NT2/D1 (cell line): Measurements from ENCODE around the gene ATF4.

Experiments
- DNase-seq: peaks from one replicate; pipeline ENCODE4 v3.0.0-alpha.2; 2011; ENCODE audit warnings: low read depth, low spot score
- H3K27me3 ChIP-seq: 2 replicates; pipeline ENCODE4 v1.6.0; 2011; ENCODE audit warnings: mild to moderate bottlenecking; ENCODE audit not compliant: insufficient read length, insufficient read depth
- H3K36me3 ChIP-seq: 2 replicates; pipeline ENCODE4 v1.6.1; 2011; ENCODE audit warnings: mild to moderate bottlenecking, low read length, mixed read lengths; ENCODE audit not compliant: insufficient read depth, insufficient read length
- H3K4me1 ChIP-seq: 2 replicates; pipeline ENCODE4 v1.5.1; 2011; ENCODE audit not compliant: insufficient read depth, insufficient read length
- H3K4me3 ChIP-seq: 2 replicates; pipeline ENCODE4 v1.5.1; 2011; ENCODE audit warnings: low read depth; ENCODE audit not compliant: insufficient read length
- H3K9ac ChIP-seq: 2 replicates; pipeline ENCODE4 v1.6.0; 2011; ENCODE audit warnings: low read depth; ENCODE audit not compliant: insufficient read length
- H3K9me3 ChIP-seq: 2 replicates; pipeline ENCODE4 v1.5.1; 2011; ENCODE audit warnings: mild to moderate bottlenecking, low read length; ENCODE audit not compliant: insufficient read depth
- SUZ12 ChIP-seq: IDR thresholded peaks from 2 replicates; pipeline ENCODE4 v1.6.1; 2011; ENCODE audit not compliant: insufficient read length, insufficient read depth; ENCODE audit errors: extremely low read depth
- YY1 ChIP-seq: IDR thresholded peaks from 2 replicates; pipeline ENCODE4 v1.6.1; 2011; ENCODE audit not compliant: insufficient read length, insufficient read depth
- ZNF274 ChIP-seq: IDR thresholded peaks from 2 replicates; pipeline ENCODE4 v1.6.1; 2011; ENCODE audit warnings: mild to moderate bottlenecking, low read depth, low read length

Gene ATF4

GRCh38 chr22:39546889-39547586 is 26.7 kb downstream of the ATF4 start:
- no peak for DNase-seq
- Histone ChIP-seq H3K4me1 (no peaks in the 10 kb centered on the region), H3K9me3 (no peaks in the 10 kb centered on the region), H3K4me3 (no peak overlapping the region), H3K9ac (no peak overlapping the region), H3K27me3 (peaks cover 24% of the 10 kb centered on the region), H3K36me3 (no peaks in the 10 kb centered on the region)
- TF ChIP-seq SUZ12 (no peak), ZNF274 (no peak), YY1 (no peak)

DNA sequence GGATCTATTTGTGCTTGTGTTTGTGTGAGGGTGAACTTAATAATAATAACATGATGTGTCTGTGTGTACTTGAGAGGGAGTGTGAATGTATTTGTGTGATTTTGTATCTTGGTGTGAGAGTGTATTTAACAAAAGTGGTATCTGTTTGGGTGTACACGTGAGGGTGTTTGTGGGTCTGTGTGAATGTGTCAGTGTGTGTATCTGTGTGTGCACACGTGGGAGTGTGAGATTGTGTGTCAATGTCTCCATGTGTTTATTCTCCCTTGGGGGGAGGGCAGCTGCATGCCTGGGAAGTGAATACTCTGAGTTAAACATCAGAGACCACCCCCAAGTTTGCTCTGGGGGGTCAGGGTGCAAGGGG is 27.2 kb downstream of the ATF4 start:
- no peaks in the 10 kb centered on the region for H3K36me3 ChIP-seq
- no peak overlapping the region for H3K9ac ChIP-seq
- H3K4me3 ChIP-seq: no peak overlapping the region
- peaks cover 24% of the 10 kb centered on the region for H3K27me3 ChIP-seq
- no peaks in the 10 kb centered on the region for H3K9me3 ChIP-seq
- H3K4me1 ChIP-seq: no peaks in the 10 kb centered on the region
- no peak for TF ChIP-seq YY1
- no peak for TF ChIP-seq SUZ12
- no peak for TF ChIP-seq ZNF274
- no peak for DNase-seq

DNA sequence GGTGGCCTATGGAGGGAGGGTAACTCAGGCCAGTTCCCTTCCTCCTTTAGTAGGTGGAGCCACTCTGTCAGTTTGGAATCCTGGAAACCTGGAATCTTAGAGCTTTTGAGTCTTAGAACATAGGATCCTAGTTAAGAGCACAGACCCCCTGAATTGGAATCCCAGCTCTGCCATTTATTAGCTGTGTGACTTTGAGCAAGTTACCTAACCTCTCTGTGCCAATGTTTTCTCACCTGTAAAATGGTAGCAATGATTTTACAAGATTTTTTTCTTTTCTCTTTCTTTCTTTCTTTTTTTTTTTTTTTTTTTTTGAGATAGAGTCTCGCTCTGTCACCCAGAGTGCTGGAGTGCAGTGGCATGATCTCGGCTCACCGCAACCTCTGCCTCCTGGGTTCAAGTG is 33.1 kb downstream of the ATF4 start:
- DNase-seq: no peak
- Histone ChIP-seq H3K4me1 (peaks cover 4% of the 10 kb centered on the region), H3K9ac (no peak overlapping the region), H3K27me3 (peaks cover 32% of the 10 kb centered on the region), H3K36me3 (no peaks in the 10 kb centered on the region), H3K9me3 (no peaks in the 10 kb centered on the region), H3K4me3 (no peak overlapping the region)
- TF ChIP-seq SUZ12 (no peak), ZNF274 (no peak), YY1 (no peak)

GRCh38 chr22:39554151-39554550 is 33.8 kb downstream of the ATF4 start:
- Histone ChIP-seq H3K9me3 (no peaks in the 10 kb centered on the region), H3K36me3 (no peaks in the 10 kb centered on the region), H3K4me1 (peaks cover 7% of the 10 kb centered on the region), H3K27me3 (peaks cover 40% of the 10 kb centered on the region), H3K9ac (no peak overlapping the region), H3K4me3 (no peak overlapping the region)
- no peak for DNase-seq
- TF ChIP-seq SUZ12 (no peak), ZNF274 (no peak), YY1 (no peak)

DNA sequence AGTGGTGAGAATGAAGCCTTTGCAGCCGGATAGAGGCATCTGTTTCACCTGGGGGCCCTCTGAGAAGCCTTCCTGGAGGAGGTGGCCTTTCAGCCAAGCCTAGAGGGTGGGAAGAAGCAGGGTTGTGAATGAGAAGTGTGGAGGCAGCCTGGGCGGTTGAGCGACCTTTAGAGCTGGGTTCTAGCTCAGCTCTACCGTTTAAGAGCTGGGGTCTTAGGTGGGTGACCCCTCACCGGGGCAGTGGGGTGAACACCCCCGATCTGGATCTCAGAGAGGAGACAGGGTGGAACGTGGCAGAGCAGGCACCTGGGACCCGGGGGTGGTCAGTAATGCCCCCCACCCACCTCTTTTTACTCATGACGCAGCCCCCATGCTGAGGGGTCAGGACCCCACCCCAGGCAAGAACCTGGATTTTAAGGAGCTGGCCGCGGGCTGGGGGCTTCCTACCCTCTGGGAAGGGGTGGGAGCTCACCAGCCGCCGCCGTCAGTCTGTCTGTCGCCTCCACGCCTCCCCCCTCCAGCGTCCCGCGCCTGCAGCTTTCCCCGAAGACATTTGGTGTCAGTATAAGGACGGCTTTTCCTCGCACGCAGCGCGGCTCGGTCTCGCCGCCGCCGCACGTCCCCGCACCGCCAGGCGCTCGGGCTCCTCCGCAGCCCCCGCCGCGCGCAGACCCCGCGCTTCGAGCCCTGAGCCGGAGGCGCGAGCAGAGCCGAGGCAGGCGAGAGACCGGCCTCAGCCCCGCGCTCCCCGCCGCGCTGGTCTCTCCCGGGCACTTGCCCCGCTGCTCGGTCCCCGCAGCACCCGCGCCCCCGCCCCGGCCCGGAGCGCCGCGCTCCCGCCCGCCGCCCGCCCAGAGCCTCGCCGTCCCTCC is 36.8 kb downstream of the ATF4 start:
- Histone ChIP-seq H3K27me3 (peaks cover 38% of the 10 kb centered on the region), H3K9ac (peak overlapping the region; percentile 42), H3K4me1 (peaks cover 11% of the 10 kb centered on the region), H3K4me3 (peak overlapping the region; percentile 34), H3K9me3 (no peaks in the 10 kb centered on the region), H3K36me3 (no peaks in the 10 kb centered on the region)
- no peak for DNase-seq
- TF ChIP-seq ZNF274: no peak
- TF ChIP-seq YY1: no peak
- TF ChIP-seq SUZ12: no peak

- Histone ChIP-seq H3K36me3 (no peaks in the 10 kb centered on the region), H3K9ac (no peak overlapping the region), H3K9me3 (no peaks in the 10 kb centered on the region), H3K27me3 (peaks cover 38% of the 10 kb centered on the region), H3K4me1 (peaks cover 11% of the 10 kb centered on the region), H3K4me3 (no peak overlapping the region)
- TF ChIP-seq SUZ12 (no peak), ZNF274 (no peak), YY1 (no peak)
- no peak for DNase-seq
Measured at GRCh38 chr22:39558254-39558727, 37.9 kb downstream of the ATF4 start.

DNA sequence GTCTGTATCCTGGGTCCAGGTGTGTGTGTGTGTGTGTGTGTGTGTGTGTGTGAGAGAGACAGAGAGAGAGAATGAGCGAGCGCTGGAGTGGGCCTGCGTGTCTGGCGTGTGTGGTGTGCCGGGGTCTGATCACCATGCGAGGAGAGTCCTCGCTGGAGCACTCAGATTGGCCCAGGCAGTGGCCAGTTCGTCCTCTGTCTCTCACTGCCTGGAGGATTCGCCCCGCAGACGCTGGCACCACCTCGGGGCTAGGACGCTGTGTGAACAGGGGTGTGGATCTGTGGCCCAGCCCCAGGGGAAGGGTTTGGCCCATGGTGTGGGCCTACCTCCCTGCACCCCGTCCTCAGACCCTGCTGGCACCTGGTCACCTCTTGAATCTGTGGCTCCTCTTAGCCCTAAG is 38.6 kb downstream of the ATF4 start:
- Histone ChIP-seq H3K9me3 (no peaks in the 10 kb centered on the region), H3K9ac (no peak overlapping the region), H3K4me1 (peaks cover 11% of the 10 kb centered on the region), H3K4me3 (no peak overlapping the region), H3K27me3 (peaks cover 38% of the 10 kb centered on the region), H3K36me3 (no peaks in the 10 kb centered on the region)
- DNase-seq: no peak
- no peak for TF ChIP-seq SUZ12
